ENCODE measurements around the gene PRKAR2A.
"Not testable (repeated sequence)": the region's sequence is repeated elsewhere in the genome, so short reads cannot be mapped to it uniquely, and the experiment has no call there.

PRKAR2A gene

GRCh38 chr3:48800831-48801230 lies 46.8 kb downstream of the PRKAR2A start:
- CTCF ChIA-PET; H3K4me1 ChIP-seq (ENCODE audit: control insufficient read depth, insufficient read depth, low read length); H3K36me3 ChIP-seq (ENCODE audit: control insufficient read depth in 2 of 2, insufficient read depth in 1 of 2, low read length in 2 of 2); H3K27ac ChIP-seq (ENCODE audit: extremely low read depth, low read depth, low read length); H3K4me3 ChIP-seq (ENCODE audit: low read depth, low read length); POLR2A ChIA-PET; H3K9me3 ChIP-seq (ENCODE audit: control insufficient read depth, insufficient read depth, low read depth, low read length): not testable (repeated sequence)

DNA sequence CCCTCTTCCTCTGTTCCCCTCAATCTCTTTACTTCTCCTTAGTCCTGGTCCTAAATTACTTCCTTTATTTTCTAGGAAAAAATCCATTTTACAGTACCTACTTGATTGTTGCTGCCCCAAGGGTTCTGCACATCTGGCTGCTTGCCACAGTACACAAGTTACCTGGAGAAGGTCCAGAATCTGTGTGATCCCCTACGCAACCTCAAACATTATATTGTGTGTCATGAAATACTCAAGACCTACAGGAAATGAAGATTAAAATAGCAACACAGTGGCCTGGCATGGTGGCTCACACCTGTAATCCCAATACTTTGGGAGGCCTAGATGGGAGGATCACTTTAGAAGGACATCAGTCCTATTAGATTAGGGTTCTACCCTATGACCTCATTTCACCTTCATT lies 48.7 kb downstream of the PRKAR2A start:
- ChIA-PET POLR2A (no interaction called here), CTCF (no interaction called here)
- TF ChIP-seq, protein P1, sequence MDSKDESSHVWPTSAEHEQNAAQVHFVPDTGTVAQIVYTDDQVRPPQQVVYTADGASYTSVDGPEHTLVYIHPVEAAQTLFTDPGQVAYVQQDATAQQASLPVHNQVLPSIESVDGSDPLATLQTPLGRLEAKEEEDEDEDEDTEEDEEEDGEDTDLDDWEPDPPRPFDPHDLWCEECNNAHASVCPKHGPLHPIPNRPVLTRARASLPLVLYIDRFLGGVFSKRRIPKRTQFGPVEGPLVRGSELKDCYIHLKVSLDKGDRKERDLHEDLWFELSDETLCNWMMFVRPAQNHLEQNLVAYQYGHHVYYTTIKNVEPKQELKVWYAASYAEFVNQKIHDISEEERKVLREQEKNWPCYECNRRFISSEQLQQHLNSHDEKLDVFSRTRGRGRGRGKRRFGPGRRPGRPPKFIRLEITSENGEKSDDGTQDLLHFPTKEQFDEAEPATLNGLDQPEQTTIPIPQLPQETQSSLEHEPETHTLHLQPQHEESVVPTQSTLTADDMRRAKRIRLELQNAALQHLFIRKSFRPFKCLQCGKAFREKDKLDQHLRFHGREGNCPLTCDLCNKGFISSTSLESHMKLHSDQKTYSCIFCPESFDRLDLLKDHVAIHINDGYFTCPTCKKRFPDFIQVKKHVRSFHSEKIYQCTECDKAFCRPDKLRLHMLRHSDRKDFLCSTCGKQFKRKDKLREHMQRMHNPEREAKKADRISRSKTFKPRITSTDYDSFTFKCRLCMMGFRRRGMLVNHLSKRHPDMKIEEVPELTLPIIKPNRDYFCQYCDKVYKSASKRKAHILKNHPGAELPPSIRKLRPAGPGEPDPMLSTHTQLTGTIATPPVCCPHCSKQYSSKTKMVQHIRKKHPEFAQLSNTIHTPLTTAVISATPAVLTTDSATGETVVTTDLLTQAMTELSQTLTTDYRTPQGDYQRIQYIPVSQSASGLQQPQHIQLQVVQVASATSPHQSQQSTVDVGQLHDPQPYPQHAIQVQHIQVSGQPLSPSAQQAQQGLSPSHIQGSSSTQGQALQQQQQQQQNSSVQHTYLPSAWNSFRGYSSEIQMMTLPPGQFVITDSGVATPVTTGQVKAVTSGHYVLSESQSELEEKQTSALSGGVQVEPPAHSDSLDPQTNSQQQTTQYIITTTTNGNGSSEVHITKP (tag by site-specific recombination; IDR thresholded peaks at IDR 0.05) = no peak
- TF ChIP-seq SCRT2 (tag by site-specific recombination; IDR thresholded peaks at IDR 0.05) = no peak
- TF ChIP-seq MYNN (tag by site-specific recombination; IDR thresholded peaks at IDR 0.05; ENCODE audit: borderline replicate concordance) = no peak
- no peak for TF ChIP-seq ZNF621 (tag by site-specific recombination; IDR thresholded peaks at IDR 0.05)
- no peak for TF ChIP-seq ZXDB (tag by site-specific recombination; IDR thresholded peaks at IDR 0.05)
- TF ChIP-seq ZNF112 (tag by site-specific recombination; IDR thresholded peaks at IDR 0.05) = no peak
- TF ChIP-seq, protein P2, sequence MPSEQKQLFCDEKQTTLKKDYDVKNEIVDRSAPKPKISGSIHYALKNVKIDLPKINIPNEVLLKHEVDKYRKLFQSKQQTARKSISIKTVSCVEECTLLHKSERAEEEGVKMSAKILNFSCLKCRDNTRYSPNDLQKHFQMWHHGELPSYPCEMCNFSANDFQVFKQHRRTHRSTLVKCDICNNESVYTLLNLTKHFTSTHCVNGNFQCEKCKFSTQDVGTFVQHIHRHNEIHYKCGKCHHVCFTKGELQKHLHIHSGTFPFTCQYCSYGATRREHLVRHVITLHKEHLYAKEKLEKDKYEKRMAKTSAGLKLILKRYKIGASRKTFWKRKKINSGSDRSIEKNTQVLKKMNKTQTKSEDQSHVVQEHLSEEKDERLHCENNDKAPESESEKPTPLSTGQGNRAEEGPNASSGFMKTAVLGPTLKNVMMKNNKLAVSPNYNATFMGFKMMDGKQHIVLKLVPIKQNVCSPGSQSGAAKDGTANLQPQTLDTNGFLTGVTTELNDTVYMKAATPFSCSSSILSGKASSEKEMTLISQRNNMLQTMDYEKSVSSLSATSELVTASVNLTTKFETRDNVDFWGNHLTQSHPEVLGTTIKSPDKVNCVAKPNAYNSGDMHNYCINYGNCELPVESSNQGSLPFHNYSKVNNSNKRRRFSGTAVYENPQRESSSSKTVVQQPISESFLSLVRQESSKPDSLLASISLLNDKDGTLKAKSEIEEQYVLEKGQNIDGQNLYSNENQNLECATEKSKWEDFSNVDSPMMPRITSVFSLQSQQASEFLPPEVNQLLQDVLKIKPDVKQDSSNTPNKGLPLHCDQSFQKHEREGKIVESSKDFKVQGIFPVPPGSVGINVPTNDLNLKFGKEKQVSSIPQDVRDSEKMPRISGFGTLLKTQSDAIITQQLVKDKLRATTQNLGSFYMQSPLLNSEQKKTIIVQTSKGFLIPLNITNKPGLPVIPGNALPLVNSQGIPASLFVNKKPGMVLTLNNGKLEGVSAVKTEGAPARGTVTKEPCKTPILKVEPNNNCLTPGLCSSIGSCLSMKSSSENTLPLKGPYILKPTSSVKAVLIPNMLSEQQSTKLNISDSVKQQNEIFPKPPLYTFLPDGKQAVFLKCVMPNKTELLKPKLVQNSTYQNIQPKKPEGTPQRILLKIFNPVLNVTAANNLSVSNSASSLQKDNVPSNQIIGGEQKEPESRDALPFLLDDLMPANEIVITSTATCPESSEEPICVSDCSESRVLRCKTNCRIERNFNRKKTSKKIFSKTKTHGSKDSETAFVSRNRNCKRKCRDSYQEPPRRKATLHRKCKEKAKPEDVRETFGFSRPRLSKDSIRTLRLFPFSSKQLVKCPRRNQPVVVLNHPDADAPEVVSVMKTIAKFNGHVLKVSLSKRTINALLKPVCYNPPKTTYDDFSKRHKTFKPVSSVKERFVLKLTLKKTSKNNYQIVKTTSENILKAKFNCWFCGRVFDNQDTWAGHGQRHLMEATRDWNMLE (tag by site-specific recombination; conservative IDR thresholded peaks at IDR 0.05; ENCODE audit: low read depth) = no peak
- TF ChIP-seq ZNF366 (tag by site-specific recombination; conservative IDR thresholded peaks at IDR 0.05) = no peak

DNA sequence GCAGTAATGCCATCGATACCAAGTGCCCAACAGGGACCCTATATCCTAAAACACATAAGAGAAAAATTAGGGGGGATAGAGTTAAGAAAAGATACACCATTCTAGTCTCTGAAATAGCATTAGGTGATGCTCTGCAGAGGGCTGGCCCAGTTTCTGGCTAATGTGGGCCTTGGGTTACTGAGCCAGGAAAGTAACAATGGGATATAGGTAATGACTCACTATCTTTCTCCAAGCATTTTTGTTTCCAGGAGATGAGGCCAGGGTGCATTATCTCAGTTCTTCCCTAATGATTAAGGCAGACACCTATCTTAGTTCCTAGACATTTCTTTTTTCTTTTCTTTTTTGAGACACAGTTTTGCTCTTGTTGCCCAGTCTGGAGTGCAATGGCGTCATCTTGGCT lies 50.0 kb downstream of the PRKAR2A start:
- H3K4me3 ChIP-seq (ENCODE audit: low read depth, low read length) = no peak overlapping the region
- H3K27ac ChIP-seq (ENCODE audit: extremely low read depth, low read depth, low read length) = no peak overlapping the region
- POLR2A ChIA-PET = no interaction called here
- H3K36me3 ChIP-seq (ENCODE audit: control insufficient read depth in 2 of 2, insufficient read depth in 1 of 2, low read length in 2 of 2) = no peaks in the 10 kb centered on the region; a peak in 1 of 3 replicates
- no peaks in the 10 kb centered on the region for H3K4me1 ChIP-seq (ENCODE audit: control insufficient read depth, insufficient read depth, low read length)
- H3K9me3 ChIP-seq (ENCODE audit: control insufficient read depth, insufficient read depth, low read depth, low read length) = no peaks in the 10 kb centered on the region
- TF ChIP-seq MYNN (tag by site-specific recombination; IDR thresholded peaks at IDR 0.05; ENCODE audit: borderline replicate concordance) (no peak), ZNF157 (tag by site-specific recombination; IDR thresholded peaks at IDR 0.05) (no peak), KLF1 (tag by site-specific recombination; IDR thresholded peaks at IDR 0.05) (no peak), ZNF132 (tag by site-specific recombination; IDR thresholded peaks at IDR 0.05; ENCODE audit: borderline replicate concordance) (no peak), ZNF394 (tag by site-specific recombination; IDR thresholded peaks at IDR 0.05; ENCODE audit: borderline replicate concordance) (no peak), ZNF121 (tag by site-specific recombination; IDR thresholded peaks at IDR 0.05) (no peak), ZNF37A (tag by site-specific recombination; IDR thresholded peaks at IDR 0.05) (no peak), ZNF175 (tag by site-specific recombination; IDR thresholded peaks at IDR 0.05) (no peak), ZNF792 (tag by site-specific recombination; IDR thresholded peaks at IDR 0.05) (no peak), TCF7L2 (IDR thresholded peaks at IDR 0.05; ENCODE audit: borderline replicate concordance, low read depth, low read length) (no peak), HOXC10 (CRISPR knock-in tag; IDR thresholded peaks at IDR 0.05) (no peak), ZNF146 (tag by site-specific recombination; IDR thresholded peaks at IDR 0.05) (no peak)
- CTCF ChIA-PET = no interaction called here

More for the DNA sequence above, 48.7 kb downstream of the PRKAR2A start:
- H3K27ac ChIP-seq (ENCODE audit: extremely low read depth, low read depth, low read length) = no peak overlapping the region
- no peaks in the 10 kb centered on the region for H3K9me3 ChIP-seq (ENCODE audit: control insufficient read depth, insufficient read depth, low read depth, low read length)
- no peak overlapping the region for H3K4me3 ChIP-seq (ENCODE audit: low read depth, low read length)
- no peaks in the 10 kb centered on the region for H3K36me3 ChIP-seq (ENCODE audit: control insufficient read depth in 2 of 2, insufficient read depth in 1 of 2, low read length in 2 of 2)
- H3K4me1 ChIP-seq (ENCODE audit: control insufficient read depth, insufficient read depth, low read length) = no peaks in the 10 kb centered on the region

Measured in HEK293 (cell line).